Mucosa of descending colon (tissue), 3 donors: ENCODE data around the gene PRKAR1A. TPM values are rescaled to one million over a fixed set of nuclear protein-coding genes. Genes with fewer than 3 reads are reported as not detected.

Source experiments
- ATAC-seq: fragments of 200-7000 bp; cut with Tn5 transposase; one replicate; pipeline ENCODE4 v1.9.1; 2020; ENCODE audit warnings: mild to moderate bottlenecking, moderate library complexity
- DNase-seq, 3 donors: peaks; one replicate each; pipeline ENCODE4 v3.0.0-alpha.2; 2020
- H3K36me3 ChIP-seq: fragments of 200-600 bp; one replicate; pipeline ENCODE4 v1.8.0; 2021; ENCODE audit warnings: low read depth, mild to moderate bottlenecking
- H3K4me1 ChIP-seq: fragments of 200-600 bp; one replicate; pipeline ENCODE4 v1.8.0; 2021; ENCODE audit warnings: low read depth, mild to moderate bottlenecking
- H3K4me3 ChIP-seq: fragments of 200-600 bp; one replicate; pipeline ENCODE4 v1.8.0; 2021; ENCODE audit warnings: mild to moderate bottlenecking
- H3K9me3 ChIP-seq: fragments of 200-600 bp; one replicate; pipeline ENCODE4 v1.8.0; 2021; ENCODE audit warnings: mild to moderate bottlenecking
- CTCF ChIP-seq: fragments of 200-600 bp; IDR thresholded peaks from one replicate; pipeline ENCODE4 v1.8.0; 2022; ENCODE audit warnings: antibody characterized with exemption, mild to moderate bottlenecking
- intact Hi-C, 2 donors: fragments of 100-400 bp; cut with DNase I in 1 of 2; cut with micrococcal nuclease in 1 of 2; formaldehyde crosslinking; loops; one replicate each; pipeline versions ENCODE4 v1.11.0 to v1.11.1; 2022; cut with DNase I, micrococcal nuclease
- total RNA-seq, 3 donors: library from RNA; stranded (reverse); fragmentation: NEBNext Ultra II Directional in 2 of 3; extraction: Animal tissue kit (Norgen Biotek cat#: 25700) in 2 of 3; gene quantifications; one replicate each; pipeline versions ENCODE4 v1.2.1 to v1.2.4, GENCODE V29; 2021 to 2023
- donor health status: DM: no; HTN: no; CAD: no; lungs with moderate emphysema.
- donor health status: DM: no; HTN: no; CAD: no.
- donor health status: DM: no; HTN: yes; CAD: no.

The PRKAR1A gene
- total RNA-seq, 3 donors from 2014 or later: 132 to 238 (median 147) TPM

- H3K4me1 ChIP-seq: no peaks in the 10 kb centered on the region
- H3K4me3 ChIP-seq: no peak overlapping the region
- no peak for ATAC-seq
- H3K36me3 ChIP-seq: no peaks in the 10 kb centered on the region
- no peak for TF ChIP-seq CTCF
- DNase-seq: no peak
- intact Hi-C loops: no loop called here
- no peaks in the 10 kb centered on the region for H3K9me3 ChIP-seq
Measured at GRCh38 chr17:68573338-68573737, 61.1 kb downstream of the PRKAR1A start.

GRCh38 chr17:68576137-68576536 is 63.9 kb downstream of the PRKAR1A start:
- no peak for DNase-seq
- no peaks in the 10 kb centered on the region for H3K4me1 ChIP-seq
- no peak overlapping the region for H3K4me3 ChIP-seq
- intact Hi-C loops: no loop called here
- no peak for TF ChIP-seq CTCF
- no peaks in the 10 kb centered on the region for H3K9me3 ChIP-seq
- no peaks in the 10 kb centered on the region for H3K36me3 ChIP-seq
- ATAC-seq: no peak

GRCh38 chr17:68576811-68577496 is 64.7 kb downstream of the PRKAR1A start:
- no peak for TF ChIP-seq CTCF
- H3K4me3 ChIP-seq: no peak overlapping the region
- no peaks in the 10 kb centered on the region for H3K9me3 ChIP-seq
- DNase-seq (peak in 1 of 3 donors; percentile 39), ATAC-seq (peak; percentile 54)
- H3K36me3 ChIP-seq: no peaks in the 10 kb centered on the region
- intact Hi-C loops: no loop called here
- no peaks in the 10 kb centered on the region for H3K4me1 ChIP-seq

GRCh38 chr17:68577497-68577821 is 65.2 kb downstream of the PRKAR1A start:
- H3K4me1 ChIP-seq: no peaks in the 10 kb centered on the region
- no peak for ATAC-seq
- H3K4me3 ChIP-seq: no peak overlapping the region
- no peaks in the 10 kb centered on the region for H3K9me3 ChIP-seq
- no peak for DNase-seq
- TF ChIP-seq CTCF: no peak
- no peaks in the 10 kb centered on the region for H3K36me3 ChIP-seq
- intact Hi-C loops: no loop called here

GRCh38 chr17:68578236-68578635 is 66.0 kb downstream of the PRKAR1A start:
- no peaks in the 10 kb centered on the region for H3K36me3 ChIP-seq

More at GRCh38 chr17:68578236-68578635, 66.0 kb downstream of the PRKAR1A start:
- H3K9me3 ChIP-seq: no peaks in the 10 kb centered on the region
- ATAC-seq: no peak
- intact Hi-C loops: no loop called here
- no peak overlapping the region for H3K4me3 ChIP-seq
- DNase-seq: no peak
- no peak for TF ChIP-seq CTCF
- H3K4me1 ChIP-seq: no peaks in the 10 kb centered on the region
